ENCODE measurements around the gene CDK18.
A peak's percentile ranks its signal among the peaks of the same experiment; 100 is the strongest.

DNA sequence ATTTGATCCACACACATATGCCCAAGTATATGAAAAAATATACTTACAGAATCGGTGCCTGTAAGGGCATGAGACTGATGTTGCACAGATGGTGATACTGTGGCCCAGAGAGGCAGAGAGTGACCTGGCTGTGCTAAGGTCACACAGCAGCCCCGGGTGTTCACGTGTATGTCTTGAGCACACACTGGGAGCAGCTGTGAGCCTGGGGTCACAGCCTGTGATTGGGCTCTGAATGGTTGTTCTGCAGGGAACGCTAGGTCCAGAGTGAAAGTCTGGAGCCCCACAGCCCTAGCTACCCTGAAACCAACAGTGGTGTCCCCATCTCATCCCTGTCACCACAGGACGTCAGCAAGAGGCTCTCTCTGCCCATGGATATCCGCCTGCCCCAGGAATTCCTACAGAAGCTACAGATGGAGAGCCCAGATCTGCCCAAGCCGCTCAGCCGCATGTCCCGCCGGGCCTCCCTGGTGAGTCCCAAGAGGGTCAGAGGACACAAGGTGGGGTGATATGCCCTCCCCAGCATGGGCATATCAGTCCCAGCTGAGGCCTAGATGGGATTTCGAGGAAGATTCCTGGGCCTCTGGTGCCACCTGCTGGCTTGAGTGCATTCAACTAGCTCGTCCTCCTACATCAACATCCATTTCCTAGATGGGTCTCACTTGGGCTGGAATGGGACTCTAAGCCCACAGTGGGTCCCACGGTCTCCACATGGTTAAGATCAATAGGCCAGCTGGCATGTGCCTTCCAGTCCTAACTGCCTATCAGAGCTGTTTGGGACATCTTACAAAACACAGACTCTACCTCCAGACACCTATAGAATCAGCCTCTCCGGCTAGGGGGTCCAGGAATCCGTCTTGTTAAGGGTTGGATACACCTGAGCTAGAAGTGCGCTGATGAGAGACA, 19.7 kb downstream of the CDK18 start:
- no peak for TF ChIP-seq EZH2 (IDR thresholded peaks at IDR 0.05; ENCODE audit: low read length)
- TF ChIP-seq, protein P1, sequence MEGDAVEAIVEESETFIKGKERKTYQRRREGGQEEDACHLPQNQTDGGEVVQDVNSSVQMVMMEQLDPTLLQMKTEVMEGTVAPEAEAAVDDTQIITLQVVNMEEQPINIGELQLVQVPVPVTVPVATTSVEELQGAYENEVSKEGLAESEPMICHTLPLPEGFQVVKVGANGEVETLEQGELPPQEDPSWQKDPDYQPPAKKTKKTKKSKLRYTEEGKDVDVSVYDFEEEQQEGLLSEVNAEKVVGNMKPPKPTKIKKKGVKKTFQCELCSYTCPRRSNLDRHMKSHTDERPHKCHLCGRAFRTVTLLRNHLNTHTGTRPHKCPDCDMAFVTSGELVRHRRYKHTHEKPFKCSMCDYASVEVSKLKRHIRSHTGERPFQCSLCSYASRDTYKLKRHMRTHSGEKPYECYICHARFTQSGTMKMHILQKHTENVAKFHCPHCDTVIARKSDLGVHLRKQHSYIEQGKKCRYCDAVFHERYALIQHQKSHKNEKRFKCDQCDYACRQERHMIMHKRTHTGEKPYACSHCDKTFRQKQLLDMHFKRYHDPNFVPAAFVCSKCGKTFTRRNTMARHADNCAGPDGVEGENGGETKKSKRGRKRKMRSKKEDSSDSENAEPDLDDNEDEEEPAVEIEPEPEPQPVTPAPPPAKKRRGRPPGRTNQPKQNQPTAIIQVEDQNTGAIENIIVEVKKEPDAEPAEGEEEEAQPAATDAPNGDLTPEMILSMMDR (optimal IDR thresholded peaks at IDR 0.05 in 1 of 3, IDR thresholded peaks at IDR 0.05 in 1 of 3, conservative IDR thresholded peaks at IDR 0.05 in 1 of 3; ENCODE audit: extremely low read depth in 1 of 3, insufficient read depth in 2 of 3, low read length in 3 of 3): peak; percentile 71 to 94 (median 82)

Measured in keratinocyte (primary cell).